HEK293 (cell line): ENCODE results near the gene ZNF860.

Experiments used
- BCL11A ChIP-seq: fragments of 450-650 bp; formaldehyde crosslinking; IDR thresholded peaks from 2 replicates; pipeline ENCODE4 v1.5.1; 2016; ENCODE audit warnings: low read depth, missing biosample characterization, missing genetic modification characterization
- CTCF ChIP-seq: fragments of 450-650 bp; formaldehyde crosslinking; IDR thresholded peaks from 2 replicates; pipeline ENCODE4 v1.5.1; 2016; ENCODE audit warnings: missing biosample characterization, missing genetic modification characterization
- GLI4 ChIP-seq: fragments of 450-650 bp; formaldehyde crosslinking; IDR thresholded peaks from 2 replicates; pipeline ENCODE4 v1.5.1; 2016; ENCODE audit warnings: missing biosample characterization, missing genetic modification characterization
- KLF16 ChIP-seq: fragments of 450-650 bp; formaldehyde crosslinking; IDR thresholded peaks from 2 replicates; pipeline ENCODE4 v1.5.1; 2017; ENCODE audit warnings: missing biosample characterization, missing genetic modification characterization
- SP2 ChIP-seq: fragments of 450-650 bp; formaldehyde crosslinking; IDR thresholded peaks from 2 replicates; pipeline ENCODE4 v1.5.1; 2016; ENCODE audit warnings: missing biosample characterization, missing genetic modification characterization
- TRIM28 ChIP-seq: IDR thresholded peaks from 2 replicates; pipeline ENCODE4 v1.6.1; 2011; ENCODE audit warnings: low read length, control low read depth, borderline replicate concordance
- ZNF16 ChIP-seq: fragments of 450-650 bp; formaldehyde crosslinking; IDR thresholded peaks from 2 replicates; pipeline ENCODE4 v1.5.1; 2016; ENCODE audit warnings: low read depth, missing biosample characterization, missing genetic modification characterization
- ZNF19 ChIP-seq: fragments of 450-650 bp; formaldehyde crosslinking; IDR thresholded peaks from 2 replicates; pipeline ENCODE4; 2016; ENCODE audit warnings: missing biosample characterization, missing genetic modification characterization, low read depth
- ZNF274 ChIP-seq, 2 experiments: fragments of 200-500 bp in 1 of 2; fragments of 450-650 bp in 1 of 2; sonication (Bioruptor generic) in 1 of 2; formaldehyde crosslinking in 1 of 2; IDR thresholded peaks; 2 replicates each; pipeline versions ENCODE4 v1.5.1 to v1.6.1; 2014 to 2016; ENCODE audit warnings: borderline replicate concordance in 1 of 2, inconsistent platforms in 1 of 2, low read length in 1 of 2, missing biosample characterization in 1 of 2, missing genetic modification characterization in 1 of 2
- ZSCAN23 ChIP-seq: fragments of 450-650 bp; formaldehyde crosslinking; IDR thresholded peaks from 2 replicates; pipeline ENCODE4 v1.5.1; 2016; ENCODE audit warnings: missing biosample characterization, missing genetic modification characterization

DNA sequence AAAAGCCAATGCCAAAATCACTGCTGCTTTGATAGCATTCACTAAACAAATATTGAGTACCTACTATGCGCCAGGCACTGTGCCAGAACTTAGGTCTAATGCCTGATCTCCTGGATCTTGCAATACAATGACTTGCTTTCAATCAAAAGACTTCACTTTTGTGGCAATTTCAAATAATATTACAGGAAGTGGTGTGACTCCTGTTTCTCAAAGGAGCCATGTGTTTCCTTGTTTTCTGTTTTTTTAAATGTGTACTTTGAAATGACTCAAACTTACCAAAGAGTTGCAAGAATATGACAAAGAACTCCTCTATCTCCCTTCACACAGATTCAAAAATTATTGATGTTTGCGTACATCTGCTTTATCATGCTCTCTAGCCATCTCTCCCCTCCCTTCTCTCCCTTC is 18.7 kb upstream of the ZNF860 start:
- no peak for TF ChIP-seq CTCF (tag by site-specific recombination)
- TF ChIP-seq KLF16 (tag by site-specific recombination) = no peak
- no peak for TF ChIP-seq ZNF19 (tag by site-specific recombination)
- TF ChIP-seq ZNF274 (IDR thresholded peaks at IDR 0.05; ENCODE audit: low read length) = no peak
- no peak for TF ChIP-seq ZNF274 (tag by site-specific recombination; IDR thresholded peaks at IDR 0.05; ENCODE audit: borderline replicate concordance)
- no peak for TF ChIP-seq ZSCAN23 (tag by site-specific recombination)
- no peak for TF ChIP-seq ZNF16 (tag by site-specific recombination)
- TF ChIP-seq GLI4 = no peak
- TF ChIP-seq TRIM28 = no peak
- no peak for TF ChIP-seq BCL11A (tag by site-specific recombination)
- no peak for TF ChIP-seq SP2
